Stimulated activated CD4-positive, alpha-beta T cell treated with anti-CD3 and anti-CD28 coated beads, Interleukin-4, amount 100 ng/mL, for 24 hours (primary cell): ENCODE results near the gene SEPTIN1.
"Not testable (repeated sequence)": the region's sequence is repeated elsewhere in the genome, so short reads cannot be mapped to it uniquely, and the experiment has no call there.

Experiments used
- DNase-seq: peaks from one replicate; pipeline ENCODE4 v3.0.0-alpha.2; 2020

Gene SEPTIN1

DNA sequence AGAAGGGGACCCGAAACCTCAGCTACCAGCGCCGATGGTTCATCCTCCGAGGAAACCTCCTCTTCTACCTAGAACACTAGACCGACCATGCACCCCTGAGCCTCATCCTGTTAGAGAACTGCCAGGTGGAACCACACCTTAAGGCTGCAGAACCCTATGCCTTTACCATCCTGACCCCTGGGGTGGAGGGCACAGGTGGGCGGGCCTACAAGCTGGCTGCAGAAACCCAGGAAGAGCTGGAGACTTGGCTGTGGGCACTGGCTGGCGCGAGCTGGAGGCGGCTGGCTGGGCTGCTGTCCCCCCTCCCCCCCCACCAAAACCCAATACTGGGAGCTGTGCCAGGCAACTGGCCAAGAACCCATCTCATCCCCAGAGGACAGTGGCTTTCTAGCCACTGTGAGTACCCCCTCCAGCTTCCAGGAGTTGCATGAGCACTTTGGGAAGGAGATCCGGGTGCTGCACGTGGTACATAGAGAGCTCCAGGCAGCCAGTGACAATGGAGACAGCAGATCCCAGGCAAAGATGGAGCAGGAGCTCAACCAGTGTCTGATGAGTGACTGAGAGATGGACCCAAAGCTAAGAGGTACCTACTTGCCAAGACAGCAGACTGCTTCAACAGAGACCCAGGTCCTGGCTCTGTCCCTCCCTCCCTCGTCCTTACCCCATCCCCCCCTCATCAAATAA, 25.8 kb downstream of the SEPTIN1 start:
- no peak for DNase-seq

DNA sequence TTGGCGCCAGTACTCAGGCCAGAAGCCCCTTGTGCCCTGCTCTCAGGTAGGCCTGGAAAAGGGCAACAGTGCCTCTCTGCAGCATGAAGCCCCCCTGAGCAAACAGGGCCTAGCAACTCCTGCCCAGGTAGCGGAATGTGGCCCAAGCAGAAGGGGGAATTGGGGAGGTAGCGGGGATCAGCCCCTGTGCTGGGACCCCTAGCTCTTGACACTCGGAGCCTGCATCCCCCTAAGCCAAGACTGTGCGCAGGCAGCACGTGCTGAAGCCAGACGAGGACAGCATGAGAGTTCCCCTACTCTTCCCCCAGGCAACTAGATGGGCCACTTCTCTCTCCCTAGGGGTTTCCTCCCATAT, 26.4 kb downstream of the SEPTIN1 start:
- no peak for DNase-seq

GRCh38 chr16:30355144-30355953, 27.0 kb downstream of the SEPTIN1 start, which contains the start of gene CD2BP2:
Gene CD2BP2, minus strand, starts transcription at chr16:30355308. Its CDS starts 627 bp downstream, at chr16:30354681.
- DNase-seq, result peak; percentile 90

DNA sequence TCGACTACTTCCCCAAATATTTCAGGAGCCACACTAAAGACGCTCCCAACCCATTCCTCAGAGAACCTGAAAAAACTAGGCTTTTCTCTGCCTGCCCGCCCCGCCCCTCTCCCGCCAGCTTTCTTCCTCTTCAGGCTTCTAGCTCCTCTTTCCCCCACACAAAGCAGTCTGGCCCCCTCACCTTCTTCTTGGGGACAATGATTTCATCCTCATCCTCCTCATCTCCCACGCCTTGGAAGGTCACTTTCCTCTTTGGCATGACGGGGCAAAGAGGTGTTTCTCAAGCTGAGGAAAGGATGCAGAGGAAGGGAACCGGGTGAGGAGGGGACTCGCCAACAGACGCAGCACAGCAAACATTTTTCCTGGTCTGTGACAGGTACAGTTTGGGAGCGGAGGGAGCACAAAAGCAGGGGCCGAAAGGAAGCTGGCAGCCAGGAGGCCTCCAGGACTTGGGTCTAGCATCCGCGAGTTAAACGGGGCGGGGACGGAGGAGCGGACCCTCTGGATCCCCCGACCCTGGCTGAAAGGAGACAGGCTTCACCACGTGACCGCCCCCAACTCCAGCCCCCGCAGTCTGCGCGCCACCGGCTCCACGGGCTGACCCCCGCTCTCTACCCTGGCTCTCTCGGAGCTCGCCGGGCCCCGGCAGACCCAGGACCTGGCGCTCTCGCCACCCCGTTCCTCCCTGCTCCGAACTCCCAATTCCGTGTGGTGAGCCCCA, 27.8 kb downstream of the SEPTIN1 start:
- no peak for DNase-seq

GRCh38 chr16:30353438-30354129, 28.8 kb downstream of the SEPTIN1 start:
- DNase-seq, result no peak

DNA sequence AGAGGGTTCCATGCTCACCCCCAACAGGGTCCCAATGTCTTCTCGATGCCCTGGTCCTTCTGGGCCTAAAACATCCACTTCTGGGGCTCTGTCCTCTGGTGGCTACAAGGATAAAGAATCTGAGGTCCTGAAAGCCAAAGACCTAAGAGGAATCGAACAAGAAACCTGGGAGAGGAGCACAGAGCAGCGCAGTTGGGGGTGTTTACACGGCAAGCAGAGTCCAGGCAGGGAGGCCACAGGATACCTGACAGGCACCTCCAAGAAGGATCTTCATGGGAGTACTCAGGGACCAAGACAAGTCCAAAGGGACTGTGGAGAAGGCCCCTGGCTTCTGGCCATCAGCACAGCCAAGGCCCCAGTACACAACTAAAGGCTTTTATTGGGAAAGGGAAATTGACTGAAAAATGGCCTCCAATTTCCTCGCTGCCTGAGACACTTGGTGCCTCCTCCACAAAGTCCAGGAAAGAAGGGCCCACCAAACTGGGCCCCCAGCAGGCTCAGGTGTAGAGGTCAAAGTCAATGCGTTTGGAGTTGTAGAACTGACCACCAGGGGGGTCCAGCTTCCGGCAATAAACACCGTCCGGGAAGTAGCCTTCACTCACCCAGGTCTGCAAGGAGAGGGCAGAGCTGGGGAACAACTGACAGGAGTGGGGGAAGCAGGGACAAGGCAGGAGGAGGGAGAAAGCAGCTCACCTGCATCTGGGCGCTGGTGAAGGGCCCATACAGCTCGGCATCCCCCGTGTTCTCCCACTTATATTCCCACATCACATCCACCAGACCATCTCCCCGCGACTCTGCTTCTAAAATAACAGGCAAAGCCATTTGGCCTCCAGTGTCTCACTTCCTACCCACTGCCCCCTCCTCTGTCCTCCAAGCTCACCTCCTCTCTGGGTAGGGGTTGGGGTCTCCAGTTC, 29.6 kb downstream of the SEPTIN1 start:
- DNase-seq, result no peak

GRCh38 chr16:30351586-30352419, 30.6 kb downstream of the SEPTIN1 start:
- no peak for DNase-seq

GRCh38 chr16:30351001-30351441, 31.3 kb downstream of the SEPTIN1 start:
- no peak for DNase-seq

- peak; percentile 33 for DNase-seq
These were observed 32.1 kb downstream of the SEPTIN1 start for GRCh38 chr16:30350134-30350871.

DNA sequence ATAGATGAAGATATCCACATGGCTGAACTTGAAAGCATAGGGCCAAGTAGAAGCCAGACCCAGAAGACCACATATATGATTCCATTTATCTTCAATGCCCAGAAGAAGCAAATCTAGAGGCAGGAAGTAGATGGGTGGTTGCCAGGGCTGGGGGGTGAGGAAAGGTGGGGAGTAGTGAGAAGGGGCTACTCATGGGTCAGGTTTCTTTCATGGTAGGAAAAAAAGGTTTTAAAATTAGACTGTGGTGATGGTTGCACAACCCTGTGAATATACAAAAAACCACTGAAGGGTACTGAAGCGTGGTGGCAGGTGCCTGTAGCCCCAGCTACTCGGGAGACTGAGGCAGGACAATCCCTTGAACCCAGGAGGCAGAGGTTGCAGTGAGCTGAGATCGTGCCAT, 32.7 kb downstream of the SEPTIN1 start:
- no peak for DNase-seq

GRCh38 chr16:30348929-30349328, 33.4 kb downstream of the SEPTIN1 start:
- no peak for DNase-seq

GRCh38 chr16:30348113-30348512, 34.2 kb downstream of the SEPTIN1 start:
- DNase-seq, result no peak

- DNase-seq, result no peak
These were observed 36.1 kb downstream of the SEPTIN1 start for GRCh38 chr16:30346286-30346685.

GRCh38 chr16:30343491-30343820, 38.9 kb downstream of the SEPTIN1 start:
- not testable (repeated sequence) for DNase-seq

- no peak for DNase-seq
These were observed 39.4 kb downstream of the SEPTIN1 start for GRCh38 chr16:30342751-30343490.

DNA sequence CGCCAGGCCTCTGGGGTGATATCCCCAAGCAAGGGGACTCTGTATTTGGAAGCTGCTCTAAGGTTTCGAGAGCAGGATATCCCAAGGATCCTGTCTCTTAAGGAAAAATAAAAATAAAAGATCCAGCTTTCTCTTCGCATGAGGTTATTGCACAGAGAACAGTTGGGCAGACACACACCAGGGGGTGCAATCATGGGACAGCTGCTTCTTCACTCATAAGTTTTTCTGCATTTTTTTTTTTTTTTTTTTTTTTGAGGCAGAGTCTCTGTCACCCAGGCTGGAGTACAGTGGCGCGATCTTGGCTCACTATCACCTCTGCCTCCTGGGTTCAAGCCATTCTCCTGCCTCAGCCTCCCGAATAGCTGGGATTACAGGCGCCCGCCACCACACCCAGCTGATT, 40.4 kb downstream of the SEPTIN1 start:
- not testable (repeated sequence) for DNase-seq

- no peak for DNase-seq
These were observed 41.7 kb downstream of the SEPTIN1 start for GRCh38 chr16:30340621-30341020.

DNA sequence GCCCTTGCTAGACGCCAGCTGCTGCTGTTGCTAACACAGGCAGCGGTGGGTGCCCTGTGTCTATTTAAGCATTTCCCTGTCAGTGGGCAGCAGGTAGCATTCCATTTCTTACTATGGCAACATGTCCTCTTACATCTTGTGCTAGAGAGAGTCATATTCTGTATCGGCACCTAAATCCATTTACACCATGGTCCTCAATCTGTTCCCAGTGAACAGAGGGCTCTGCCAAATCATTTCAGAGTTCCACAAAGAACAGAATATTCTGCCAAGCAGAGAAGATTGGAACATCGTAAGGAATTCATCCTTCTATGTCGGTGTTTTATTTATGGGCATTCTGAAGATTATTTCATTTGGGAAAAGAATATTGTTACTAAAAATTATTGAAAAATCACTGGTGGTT, 43.6 kb downstream of the SEPTIN1 start:
- not testable (repeated sequence) for DNase-seq

- not testable (repeated sequence) for DNase-seq
These were observed 44.4 kb downstream of the SEPTIN1 start for GRCh38 chr16:30337964-30338357.
